Measurements from ENCODE around the gene FAM3D.

The FAM3D gene

DNA sequence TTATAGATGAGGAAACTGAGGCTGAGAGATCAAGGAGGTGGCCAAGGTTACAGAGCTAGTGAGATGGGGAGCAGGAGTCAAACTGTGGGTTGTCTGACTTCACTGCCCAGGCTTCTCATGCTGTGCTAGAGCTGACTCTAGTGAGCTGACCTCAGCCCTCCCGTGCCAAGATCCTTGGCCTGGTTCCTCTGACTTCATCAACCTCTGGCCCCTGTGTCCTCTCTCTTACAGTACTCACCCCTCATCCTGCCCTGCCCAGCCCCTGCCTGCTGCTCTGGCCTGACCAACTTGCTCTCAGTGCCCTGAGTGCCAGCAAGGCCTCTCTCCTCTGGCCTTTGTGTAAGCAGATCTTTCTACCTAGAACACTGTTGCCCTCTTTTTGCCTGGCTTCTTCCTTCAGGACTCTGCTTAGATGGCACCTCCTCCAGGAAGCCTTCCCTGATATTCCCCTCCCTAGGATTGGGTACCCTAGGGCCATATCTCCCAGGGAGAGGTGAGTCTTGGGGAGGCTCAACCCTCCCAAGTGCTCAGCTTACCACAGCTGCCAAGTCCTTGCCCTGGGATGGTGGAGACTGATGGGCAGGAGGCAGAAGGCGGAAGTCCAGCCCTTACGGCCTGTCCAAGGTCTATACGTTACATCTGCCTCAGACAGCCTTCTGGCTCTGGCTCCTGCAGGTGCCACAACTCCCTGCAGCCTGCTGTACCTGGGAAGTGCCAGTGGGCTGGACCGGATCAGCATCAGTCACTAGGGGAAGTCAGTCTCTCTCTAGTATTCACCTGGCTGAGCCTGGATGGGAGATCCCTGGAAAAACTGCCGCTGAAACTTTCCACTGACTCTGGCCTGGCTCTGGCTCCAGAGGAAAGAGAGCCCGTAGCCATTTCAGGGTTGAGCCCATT is 53.1 kb downstream of the FAM3D start:
- TF ChIP-seq CTCF (conservative IDR thresholded peaks at IDR 0.05; ENCODE audit: low read depth, low read length) = no peak
- no peak overlapping the region for H3K4me3 ChIP-seq (ENCODE audit: low read depth, low read length)

DNA sequence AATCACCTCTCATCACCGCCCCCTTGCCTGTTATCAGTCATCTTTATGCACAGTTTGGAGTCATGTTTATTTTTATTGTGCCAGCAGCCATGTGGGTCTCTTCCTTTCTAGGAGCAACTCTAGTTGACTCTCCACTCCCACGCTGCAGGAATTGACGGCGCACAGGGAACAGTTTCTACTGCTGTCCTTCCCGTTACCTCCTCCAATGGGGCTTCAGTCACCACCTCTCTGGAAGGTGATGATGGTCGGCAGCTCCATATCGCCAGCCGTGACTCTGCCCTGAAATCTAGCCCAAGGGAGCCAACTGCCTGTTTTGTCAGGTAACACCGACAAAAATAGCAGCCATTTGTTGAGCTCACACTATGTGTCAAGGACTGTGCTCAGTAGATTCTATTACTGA is 53.7 kb downstream of the FAM3D start:
- no peak overlapping the region for H3K4me3 ChIP-seq (ENCODE audit: low read depth, low read length)
- TF ChIP-seq CTCF (conservative IDR thresholded peaks at IDR 0.05; ENCODE audit: low read depth, low read length) = no peak
- DNase-seq (ENCODE audit: low read depth) = no peak

More for the DNA sequence above, 53.1 kb downstream of the FAM3D start:
- no peak for DNase-seq (ENCODE audit: low read depth)

DNA sequence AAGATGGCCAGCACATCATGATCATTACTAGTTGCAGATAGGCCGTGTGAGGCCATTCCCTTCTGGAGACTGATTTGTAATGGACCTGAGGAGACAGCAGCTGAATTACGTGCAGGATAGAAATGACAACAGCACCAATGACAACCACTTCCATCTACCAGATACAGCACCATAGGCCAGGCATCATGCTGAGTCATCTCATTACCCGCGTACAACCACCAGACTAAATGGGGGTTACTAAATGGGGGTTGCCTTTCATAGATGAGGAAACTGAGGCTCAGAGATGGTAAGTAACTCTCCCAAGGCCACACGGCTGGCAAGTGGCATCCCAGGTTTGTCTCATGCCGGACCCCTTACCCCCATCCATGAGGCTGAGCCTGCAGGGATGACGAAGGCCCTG is 56.6 kb downstream of the FAM3D start:
- no peak overlapping the region for H3K4me3 ChIP-seq (ENCODE audit: low read depth, low read length)
- no peak for DNase-seq (ENCODE audit: low read depth)
- TF ChIP-seq CTCF (conservative IDR thresholded peaks at IDR 0.05; ENCODE audit: low read depth, low read length) = no peak

DNA sequence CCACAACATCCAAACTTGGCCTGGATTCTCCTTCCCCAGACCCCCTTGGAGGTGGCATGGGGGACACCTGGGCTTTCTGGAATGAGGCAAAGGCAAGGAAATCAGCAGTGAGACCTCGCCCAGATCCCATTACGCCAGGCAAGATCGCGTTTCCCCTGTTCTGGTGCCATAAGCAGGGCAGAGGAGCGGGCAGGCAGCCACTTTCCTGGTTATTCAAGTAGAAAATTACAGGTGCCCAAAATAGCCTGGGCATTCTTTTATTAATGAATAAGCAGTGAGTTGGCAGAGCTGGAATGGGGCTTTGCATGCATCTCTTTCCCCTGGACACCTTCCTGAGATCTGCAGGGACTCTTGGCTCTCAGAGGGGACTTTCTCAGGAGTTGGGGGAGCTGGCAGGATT is 57.9 kb downstream of the FAM3D start:
- DNase-seq (ENCODE audit: low read depth) = no peak
- no peak for TF ChIP-seq CTCF (conservative IDR thresholded peaks at IDR 0.05; ENCODE audit: low read depth, low read length)
- no peak overlapping the region for H3K4me3 ChIP-seq (ENCODE audit: low read depth, low read length)

DNA sequence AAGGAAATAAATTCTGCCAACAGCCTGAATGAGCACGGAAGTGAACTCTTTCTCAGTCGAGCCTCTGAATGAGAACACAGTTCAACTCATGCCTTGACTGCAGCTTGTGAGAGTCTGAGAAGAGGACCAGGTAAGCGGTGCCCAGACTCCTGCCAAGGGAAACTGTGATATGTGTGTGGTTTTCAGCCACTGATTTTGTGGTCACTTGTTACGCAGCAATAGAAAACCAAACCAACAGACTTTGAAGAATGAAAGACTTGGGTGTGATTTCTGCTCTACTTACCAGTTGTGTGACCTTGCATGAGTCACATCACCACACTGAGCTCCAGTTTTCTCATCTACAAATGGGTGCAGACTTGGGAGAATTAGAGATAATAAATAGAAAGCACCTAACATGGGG is 58.8 kb downstream of the FAM3D start:
- TF ChIP-seq CTCF (conservative IDR thresholded peaks at IDR 0.05; ENCODE audit: low read depth, low read length) = no peak
- DNase-seq (ENCODE audit: low read depth) = no peak

GRCh38 chr3:58606693-58607092 is 59.9 kb downstream of the FAM3D start:
- TF ChIP-seq CTCF (conservative IDR thresholded peaks at IDR 0.05; ENCODE audit: low read depth, low read length) = no peak
- no peak for DNase-seq (ENCODE audit: low read depth)
- no peak overlapping the region for H3K4me3 ChIP-seq (ENCODE audit: low read depth, low read length)

More for the DNA sequence above, 58.8 kb downstream of the FAM3D start:
- H3K4me3 ChIP-seq (ENCODE audit: low read depth, low read length) = no peak overlapping the region

DNA sequence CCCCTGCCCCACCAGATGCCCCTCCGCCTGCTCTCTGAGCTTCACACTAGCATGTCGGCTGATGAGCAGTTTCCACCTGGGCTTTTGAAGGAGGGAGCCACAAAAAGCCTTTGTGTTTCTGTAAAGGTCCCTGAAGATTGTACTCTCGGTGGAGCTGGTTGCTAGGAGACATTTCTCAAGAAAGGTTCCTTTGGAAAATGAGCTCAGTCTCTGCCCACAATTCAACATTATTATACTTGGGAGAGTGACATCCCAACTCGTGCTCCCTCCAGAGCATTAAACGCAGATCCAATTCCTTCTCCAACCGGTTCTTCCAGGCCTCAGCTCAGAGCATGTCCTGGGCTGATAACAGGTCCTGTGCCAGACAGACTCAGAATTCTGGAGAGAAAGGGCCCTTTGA is 62.5 kb downstream of the FAM3D start:
- no peak for TF ChIP-seq CTCF (conservative IDR thresholded peaks at IDR 0.05; ENCODE audit: low read depth, low read length)
- H3K4me3 ChIP-seq (ENCODE audit: low read depth, low read length) = no peak overlapping the region
- no peak for DNase-seq (ENCODE audit: low read depth)
